OCI-LY7 (cell line): Measurements from ENCODE around the gene LPIN1.

Experiments
- CTCF ChIP-seq: fragments of 200-600 bp; sonication (generic); conservative IDR thresholded peaks from 2 replicates; pipeline ENCODE4 v1.5.1; 2014; ENCODE audit warnings: mild to moderate bottlenecking, antibody characterized with exemption, low read length, moderate library complexity, mixed read lengths
- EZH2phosphoT487 ChIP-seq: fragments of 200-600 bp; sonication (generic); IDR thresholded peaks from 2 replicates; pipeline ENCODE4 v1.6.1; 2018; ENCODE audit warnings: low read depth, borderline replicate concordance, mild to moderate bottlenecking, mixed run types, antibody characterized with exemption, low read length, moderate library complexity, mixed read lengths

GRCh38 chr2:11873356-11874154 lies 127.1 kb downstream of the LPIN1 start:
- TF ChIP-seq CTCF (no peak), EZH2phosphoT487 (no peak)
